ENCODE results near the gene KRTAP12-1. TPM values are rescaled to one million over a fixed set of nuclear protein-coding genes. Genes with fewer than 3 reads are reported as not detected.

KRTAP12-1 gene
- total RNA-seq, 1 donor from 2014 or later, result not detected

GRCh38 chr21:44708866-44709425, 27.0 kb upstream of the KRTAP12-1 start:
- TF ChIP-seq CTCF (IDR thresholded peaks at IDR 0.05), result no peak
- Mint-ChIP-seq H3K9me3 (ENCODE audit: unreplicated experiment) (no peaks in the 10 kb centered on the region), H3K27me3 (ENCODE audit: unreplicated experiment) (peaks cover 74% of the 10 kb centered on the region), H3K4me3 (ENCODE audit: unreplicated experiment) (no peak overlapping the region), H3K36me3 (ENCODE audit: unreplicated experiment) (no peaks in the 10 kb centered on the region), H3K27ac (ENCODE audit: unreplicated experiment) (no peak overlapping the region), H3K4me1 (ENCODE audit: unreplicated experiment) (peaks cover 7% of the 10 kb centered on the region)
- DNase-seq (ENCODE audit: extremely low spot score, unreplicated experiment), result no peak

GRCh38 chr21:44708213-44708865, 26.4 kb upstream of the KRTAP12-1 start:
- no peaks in the 10 kb centered on the region for H3K9me3 Mint-ChIP-seq (ENCODE audit: unreplicated experiment)
- TF ChIP-seq CTCF (IDR thresholded peaks at IDR 0.05), result no peak
- no peaks in the 10 kb centered on the region for H3K36me3 Mint-ChIP-seq (ENCODE audit: unreplicated experiment)
- H3K27me3 Mint-ChIP-seq (ENCODE audit: unreplicated experiment), result peaks cover 70% of the 10 kb centered on the region
- H3K4me3 Mint-ChIP-seq (ENCODE audit: unreplicated experiment), result no peak overlapping the region
- peak; percentile 83 for DNase-seq (ENCODE audit: extremely low spot score, unreplicated experiment)
- no peak overlapping the region for H3K27ac Mint-ChIP-seq (ENCODE audit: unreplicated experiment)
- peaks cover 7% of the 10 kb centered on the region for H3K4me1 Mint-ChIP-seq (ENCODE audit: unreplicated experiment)

- peaks cover 69% of the 10 kb centered on the region for H3K27me3 Mint-ChIP-seq (ENCODE audit: unreplicated experiment)
- peak; percentile 83 for DNase-seq (ENCODE audit: extremely low spot score, unreplicated experiment)
- H3K4me1 Mint-ChIP-seq (ENCODE audit: unreplicated experiment), result peaks cover 13% of the 10 kb centered on the region
- H3K27ac Mint-ChIP-seq (ENCODE audit: unreplicated experiment), result no peak overlapping the region
- H3K4me3 Mint-ChIP-seq (ENCODE audit: unreplicated experiment), result no peak overlapping the region
- no peaks in the 10 kb centered on the region for H3K36me3 Mint-ChIP-seq (ENCODE audit: unreplicated experiment)
- no peaks in the 10 kb centered on the region for H3K9me3 Mint-ChIP-seq (ENCODE audit: unreplicated experiment)
- TF ChIP-seq CTCF (IDR thresholded peaks at IDR 0.05), result no peak
These were observed 25.0 kb upstream of the KRTAP12-1 start for GRCh38 chr21:44706706-44707581.

- Mint-ChIP-seq H3K27ac (ENCODE audit: unreplicated experiment) (no peak overlapping the region), H3K27me3 (ENCODE audit: unreplicated experiment) (peaks cover 68% of the 10 kb centered on the region), H3K36me3 (ENCODE audit: unreplicated experiment) (no peaks in the 10 kb centered on the region), H3K4me1 (ENCODE audit: unreplicated experiment) (peaks cover 13% of the 10 kb centered on the region), H3K9me3 (ENCODE audit: unreplicated experiment) (no peaks in the 10 kb centered on the region), H3K4me3 (ENCODE audit: unreplicated experiment) (no peak overlapping the region)
- no peak for TF ChIP-seq CTCF (IDR thresholded peaks at IDR 0.05)
- peak; percentile 65 for DNase-seq (ENCODE audit: extremely low spot score, unreplicated experiment)
These were observed 24.2 kb upstream of the KRTAP12-1 start for GRCh38 chr21:44706026-44706705.

Data from osteocyte (in vitro differentiated cells).